HS-27A (cell line): ENCODE data around the gene RARB.

ENCODE experiments used
- DNase-seq: peaks from one replicate; pipeline ENCODE4 v3.0.0-alpha.2; 2012; ENCODE audit warnings: low read depth, missing footprints

The RARB gene

GRCh38 chr3:25448750-25449692 is 21.0 kb downstream of the RARB start:
- no peak for DNase-seq

- no peak for DNase-seq
Observed at GRCh38 chr3:25449857-25450256, 21.8 kb downstream of the RARB start.

GRCh38 chr3:25452192-25452591 is 24.1 kb downstream of the RARB start:
- no peak for DNase-seq

- no peak for DNase-seq
Observed at GRCh38 chr3:25452740-25453139, 24.7 kb downstream of the RARB start.

GRCh38 chr3:25453619-25454004 is 25.5 kb downstream of the RARB start:
- DNase-seq, result no peak

GRCh38 chr3:25454005-25454927 is 26.2 kb downstream of the RARB start:
- DNase-seq, result no peak

- DNase-seq, result no peak
Observed at GRCh38 chr3:25455441-25456132, 27.5 kb downstream of the RARB start.

GRCh38 chr3:25456723-25457670 is 28.9 kb downstream of the RARB start:
- DNase-seq, result no peak

- no peak for DNase-seq
Observed at GRCh38 chr3:25457671-25458419, 29.8 kb downstream of the RARB start.

GRCh38 chr3:25458420-25458814 is 30.4 kb downstream of the RARB start:
- no peak for DNase-seq

GRCh38 chr3:25460751-25461150 is 32.7 kb downstream of the RARB start:
- DNase-seq, result no peak

GRCh38 chr3:25461946-25462345 is 33.9 kb downstream of the RARB start:
- no peak for DNase-seq

- no peak for DNase-seq
Observed at GRCh38 chr3:25462495-25462894, 34.4 kb downstream of the RARB start.

GRCh38 chr3:25463836-25464418 is 35.9 kb downstream of the RARB start:
- no peak for DNase-seq

- DNase-seq, result no peak
Observed at GRCh38 chr3:25465266-25465860, 37.3 kb downstream of the RARB start.

- no peak for DNase-seq
Observed at GRCh38 chr3:25468866-25469319, 40.8 kb downstream of the RARB start.

- DNase-seq, result no peak
Observed at GRCh38 chr3:25469558-25469957, 41.5 kb downstream of the RARB start.

GRCh38 chr3:25471081-25471768 is 43.2 kb downstream of the RARB start:
- no peak for DNase-seq

GRCh38 chr3:25472153-25472552 is 44.1 kb downstream of the RARB start:
- DNase-seq, result no peak
